Neutrophil (primary cell): Measurements from ENCODE around the gene CRTC3.

ENCODE experiments used
- H3K27ac ChIP-seq: fragments of 200-600 bp; sonication (generic); 2 replicates; pipeline ENCODE4 v1.5.1; 2016; ENCODE audit warnings: mild to moderate bottlenecking, moderate library complexity
- H3K27me3 ChIP-seq: fragments of 200-600 bp; sonication (generic); 2 replicates; pipeline ENCODE4 v1.6.0; 2016; ENCODE audit warnings: mild to moderate bottlenecking
- H3K36me3 ChIP-seq: fragments of 200-600 bp; sonication (generic); 2 replicates; pipeline ENCODE4 v1.5.1; 2017
- H3K4me1 ChIP-seq, 2 experiments: fragments of 200-600 bp in 1 of 2; sonication (generic) in 1 of 2; 1 replicate in 1 of 2; 2 replicates in 1 of 2; pipeline versions ENCODE4 v1.5.1 to v1.6.1; 2013 to 2016; ENCODE audit warnings: low read depth in 1 of 2, low read length in 1 of 2, mild to moderate bottlenecking in 1 of 2, moderate library complexity in 1 of 2; ENCODE audit not compliant: control insufficient read depth in 1 of 2, insufficient read depth in 1 of 2
- H3K4me3 ChIP-seq, 2 experiments: fragments of 200-600 bp in 1 of 2; sonication (generic) in 1 of 2; 1 replicate in 1 of 2; 2 replicates in 1 of 2; pipeline ENCODE4 v1.5.1; 2013 to 2016; ENCODE audit warnings: low read depth in 1 of 2, low read length in 1 of 2, mild to moderate bottlenecking in 1 of 2, moderate library complexity in 1 of 2
- H3K9me3 ChIP-seq: fragments of 200-600 bp; sonication (generic); 2 replicates; pipeline ENCODE4 v1.5.1; 2016
- TF ChIP-seq, protein P1 (sequence below): fragments of 200-600 bp; sonication (generic); IDR thresholded peaks from 2 replicates; pipeline ENCODE4 v1.5.1; 2016; ENCODE audit warnings: antibody characterized with exemption

The CRTC3 gene

DNA sequence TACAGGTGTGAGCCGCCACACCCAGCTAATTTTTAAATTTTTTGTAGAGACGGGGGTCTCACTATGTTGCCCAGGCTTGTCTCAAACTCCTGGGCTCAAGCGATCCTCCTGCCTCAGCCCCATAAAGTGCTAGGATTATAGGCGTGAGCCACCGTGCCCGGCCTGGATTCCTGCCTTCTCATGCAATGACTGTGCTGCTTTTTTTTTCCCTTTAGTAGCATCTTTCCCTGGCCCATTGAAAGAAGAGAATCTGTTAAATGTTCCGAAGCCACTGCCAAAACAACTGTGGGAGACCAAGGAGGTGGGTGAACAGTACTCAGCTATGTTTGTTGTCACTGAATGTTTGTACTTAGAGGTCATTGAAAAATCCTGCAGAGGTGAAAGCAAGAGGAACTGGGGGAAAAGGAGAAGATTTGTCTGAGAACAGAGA, 88.0 kb downstream of the CRTC3 start:
- Histone ChIP-seq H3K4me1 (peaks cover 0 to 4% of the 10 kb centered on the region in 2 experiments), H3K27ac (no peak overlapping the region), H3K9me3 (no peaks in the 10 kb centered on the region), H3K36me3 (no peaks in the 10 kb centered on the region), H3K27me3 (no peaks in the 10 kb centered on the region), H3K4me3 (no peak overlapping the region)
- TF ChIP-seq, protein P1, sequence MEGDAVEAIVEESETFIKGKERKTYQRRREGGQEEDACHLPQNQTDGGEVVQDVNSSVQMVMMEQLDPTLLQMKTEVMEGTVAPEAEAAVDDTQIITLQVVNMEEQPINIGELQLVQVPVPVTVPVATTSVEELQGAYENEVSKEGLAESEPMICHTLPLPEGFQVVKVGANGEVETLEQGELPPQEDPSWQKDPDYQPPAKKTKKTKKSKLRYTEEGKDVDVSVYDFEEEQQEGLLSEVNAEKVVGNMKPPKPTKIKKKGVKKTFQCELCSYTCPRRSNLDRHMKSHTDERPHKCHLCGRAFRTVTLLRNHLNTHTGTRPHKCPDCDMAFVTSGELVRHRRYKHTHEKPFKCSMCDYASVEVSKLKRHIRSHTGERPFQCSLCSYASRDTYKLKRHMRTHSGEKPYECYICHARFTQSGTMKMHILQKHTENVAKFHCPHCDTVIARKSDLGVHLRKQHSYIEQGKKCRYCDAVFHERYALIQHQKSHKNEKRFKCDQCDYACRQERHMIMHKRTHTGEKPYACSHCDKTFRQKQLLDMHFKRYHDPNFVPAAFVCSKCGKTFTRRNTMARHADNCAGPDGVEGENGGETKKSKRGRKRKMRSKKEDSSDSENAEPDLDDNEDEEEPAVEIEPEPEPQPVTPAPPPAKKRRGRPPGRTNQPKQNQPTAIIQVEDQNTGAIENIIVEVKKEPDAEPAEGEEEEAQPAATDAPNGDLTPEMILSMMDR, result no peak

GRCh38 chr15:90618330-90619125, 88.8 kb downstream of the CRTC3 start:
- no peaks in the 10 kb centered on the region for H3K36me3 ChIP-seq
- H3K4me1 ChIP-seq, result peaks cover 0 to 4% of the 10 kb centered on the region in 2 experiments
- H3K9me3 ChIP-seq, result no peaks in the 10 kb centered on the region
- H3K27me3 ChIP-seq, result no peaks in the 10 kb centered on the region
- TF ChIP-seq, protein P1, result no peak
- H3K27ac ChIP-seq, result no peak overlapping the region
- no peak overlapping the region for H3K4me3 ChIP-seq

GRCh38 chr15:90619468-90619867, 89.7 kb downstream of the CRTC3 start:
- Histone ChIP-seq H3K27ac (no peak overlapping the region), H3K4me3 (no peak overlapping the region), H3K27me3 (no peaks in the 10 kb centered on the region), H3K9me3 (no peaks in the 10 kb centered on the region), H3K36me3 (no peaks in the 10 kb centered on the region), H3K4me1 (peaks cover 0 to 4% of the 10 kb centered on the region in 2 experiments)
- TF ChIP-seq, protein P1, result no peak

DNA sequence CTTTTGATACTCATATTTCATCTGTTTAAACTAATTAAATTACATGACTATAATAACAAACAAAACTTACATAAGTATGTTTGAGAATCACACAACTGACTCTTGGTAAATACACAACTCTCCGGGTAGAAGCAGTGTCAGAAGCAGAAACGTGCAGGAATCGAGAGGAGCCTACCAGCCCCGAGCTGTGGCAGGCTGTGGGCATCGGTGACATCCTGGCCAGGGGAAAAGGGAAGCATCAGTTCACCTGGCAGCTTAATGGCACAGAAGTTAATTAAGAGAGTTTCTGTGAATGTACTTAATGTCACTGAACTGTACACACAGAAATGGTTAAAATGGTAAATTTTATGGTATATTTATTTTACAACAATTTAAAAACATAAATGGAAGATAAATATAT, 90.2 kb downstream of the CRTC3 start:
- TF ChIP-seq, protein P1, result no peak
- H3K4me1 ChIP-seq, result peaks cover 0 to 4% of the 10 kb centered on the region in 2 experiments

DNA sequence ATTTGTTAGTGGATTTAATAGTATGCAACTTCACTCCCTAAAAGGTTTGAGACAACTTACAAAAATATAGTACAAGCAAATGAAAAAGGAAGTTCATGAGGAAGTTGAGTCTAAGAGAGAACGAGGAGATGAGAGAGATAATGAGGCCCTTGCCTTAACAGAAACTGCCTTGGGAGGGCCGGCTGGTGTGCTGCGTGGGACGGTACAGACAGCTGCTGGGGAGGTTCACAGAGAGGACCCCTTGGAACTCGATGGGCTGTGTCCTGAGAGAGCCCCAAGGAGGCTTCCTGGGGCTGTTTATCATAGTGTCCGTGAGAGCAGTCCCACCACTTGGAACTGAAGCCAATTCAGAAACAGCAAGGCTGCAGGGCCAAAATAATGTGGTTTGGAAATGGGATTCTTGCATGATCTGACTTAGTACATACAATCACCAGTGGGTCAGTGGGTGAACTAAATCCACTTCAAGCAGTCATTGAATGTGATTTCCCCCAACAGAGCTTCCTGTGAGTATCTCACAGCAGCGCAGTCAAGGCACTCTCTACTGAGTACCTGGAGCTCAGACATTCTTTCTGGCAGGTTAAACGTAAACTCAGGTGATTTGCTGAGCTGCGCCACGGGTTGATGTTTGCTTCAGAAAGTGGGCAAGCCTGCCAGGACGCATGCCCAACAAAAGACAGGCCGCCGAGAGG, 90.8 kb downstream of the CRTC3 start:
- Histone ChIP-seq H3K4me3 (no peak overlapping the region), H3K9me3 (no peaks in the 10 kb centered on the region), H3K4me1 (peaks cover 0 to 4% of the 10 kb centered on the region in 2 experiments), H3K27ac (no peak overlapping the region), H3K27me3 (no peaks in the 10 kb centered on the region), H3K36me3 (no peaks in the 10 kb centered on the region)
- TF ChIP-seq, protein P1, result no peak

More for the DNA sequence above, 90.2 kb downstream of the CRTC3 start:
- H3K27ac ChIP-seq, result no peak overlapping the region
- no peak overlapping the region for H3K4me3 ChIP-seq
- H3K36me3 ChIP-seq, result no peaks in the 10 kb centered on the region
- no peaks in the 10 kb centered on the region for H3K27me3 ChIP-seq
- no peaks in the 10 kb centered on the region for H3K9me3 ChIP-seq
